ENCODE data around the gene PPFIA2.

Gene PPFIA2

GRCh38 chr12:81570234-81570633 is 188.9 kb downstream of the PPFIA2 start:
- TF ChIP-seq TEAD4 (IDR thresholded peaks at IDR 0.05) (no peak), EP300 (IDR thresholded peaks at IDR 0.05; ENCODE audit: borderline replicate concordance) (no peak), EGR1 (IDR thresholded peaks at IDR 0.05) (no peak), USF1 (IDR thresholded peaks at IDR 0.05) (no peak), RAD21 (IDR thresholded peaks at IDR 0.05; ENCODE audit: low read depth) (no peak), FOXM1 (IDR thresholded peaks at IDR 0.05; ENCODE audit: borderline replicate concordance, low read depth) (no peak)

DNA sequence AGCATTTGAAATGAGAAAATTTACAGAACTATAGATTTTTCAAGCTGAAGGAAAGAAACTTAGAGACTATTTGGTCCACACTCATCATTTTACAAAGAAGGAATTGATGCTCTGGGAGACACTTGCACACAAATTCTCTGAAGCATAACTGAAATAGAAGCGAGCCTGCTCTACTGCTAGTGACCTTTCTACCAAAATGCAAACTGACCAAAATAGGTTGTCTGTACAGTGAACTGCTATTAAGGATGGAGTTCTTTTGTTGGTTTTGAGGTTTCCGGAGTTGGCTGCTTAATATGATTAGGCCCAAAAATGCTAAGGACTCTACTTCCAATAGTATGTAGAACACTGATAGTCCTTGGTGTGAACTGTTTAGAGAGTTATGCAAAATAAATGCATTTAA is 194.9 kb downstream of the PPFIA2 start:
- TF ChIP-seq CREB1 (IDR thresholded peaks at IDR 0.05; ENCODE audit: low read depth) (no peak), FOXM1 (IDR thresholded peaks at IDR 0.05; ENCODE audit: borderline replicate concordance, low read depth) (no peak), USF1 (IDR thresholded peaks at IDR 0.05) (no peak)

GRCh38 chr12:81558031-81558430 is 201.1 kb downstream of the PPFIA2 start:
- TF ChIP-seq USF1 (IDR thresholded peaks at IDR 0.05), result no peak
- TF ChIP-seq CREB1 (IDR thresholded peaks at IDR 0.05; ENCODE audit: low read depth), result no peak
- no peak for TF ChIP-seq RAD21 (IDR thresholded peaks at IDR 0.05; ENCODE audit: low read depth)
- no peak for TF ChIP-seq TEAD4 (IDR thresholded peaks at IDR 0.05)
- no peak for TF ChIP-seq REST (IDR thresholded peaks at IDR 0.05; ENCODE audit: low read depth)
- TF ChIP-seq MAX (IDR thresholded peaks at IDR 0.05), result no peak
- no peak for TF ChIP-seq EGR1 (IDR thresholded peaks at IDR 0.05)
- no peak for TF ChIP-seq TAF1 (IDR thresholded peaks at IDR 0.05; ENCODE audit: low read depth)
- TF ChIP-seq FOXM1 (IDR thresholded peaks at IDR 0.05; ENCODE audit: borderline replicate concordance, low read depth), result no peak
- no peak for TF ChIP-seq ZBTB7A (IDR thresholded peaks at IDR 0.05; ENCODE audit: low read depth)
- TF ChIP-seq CEBPB (IDR thresholded peaks at IDR 0.05), result no peak
- no peak for TF ChIP-seq YY1 (IDR thresholded peaks at IDR 0.05; ENCODE audit: low read depth)
- TF ChIP-seq NFIC (IDR thresholded peaks at IDR 0.05), result no peak
- no peak for TF ChIP-seq EP300 (IDR thresholded peaks at IDR 0.05; ENCODE audit: borderline replicate concordance)
- no peak for TF ChIP-seq TCF12 (IDR thresholded peaks at IDR 0.05; ENCODE audit: low read depth)

- TF ChIP-seq EP300 (IDR thresholded peaks at IDR 0.05; ENCODE audit: borderline replicate concordance), result no peak
- TF ChIP-seq TEAD4 (IDR thresholded peaks at IDR 0.05), result no peak
- no peak for TF ChIP-seq EGR1 (IDR thresholded peaks at IDR 0.05)
- TF ChIP-seq REST (IDR thresholded peaks at IDR 0.05; ENCODE audit: low read depth), result no peak
- no peak for TF ChIP-seq TCF12 (IDR thresholded peaks at IDR 0.05; ENCODE audit: low read depth)
- TF ChIP-seq RAD21 (IDR thresholded peaks at IDR 0.05; ENCODE audit: low read depth), result no peak
- TF ChIP-seq NFIC (IDR thresholded peaks at IDR 0.05), result no peak
- no peak for TF ChIP-seq ZBTB7A (IDR thresholded peaks at IDR 0.05; ENCODE audit: low read depth)
- TF ChIP-seq MAX (IDR thresholded peaks at IDR 0.05), result no peak
- TF ChIP-seq USF1 (IDR thresholded peaks at IDR 0.05), result no peak
- TF ChIP-seq FOXM1 (IDR thresholded peaks at IDR 0.05; ENCODE audit: borderline replicate concordance, low read depth), result no peak
Measured at GRCh38 chr12:81546811-81547210, 212.3 kb downstream of the PPFIA2 start.

- TF ChIP-seq MAX (IDR thresholded peaks at IDR 0.05), result no peak
Measured at GRCh38 chr12:81543621-81544139, 215.5 kb downstream of the PPFIA2 start.
